Gastrocnemius medialis (tissue), 4 donors: ENCODE data around the gene WNK2. TPM values are rescaled to one million over a fixed set of nuclear protein-coding genes. Genes with fewer than 3 reads are reported as not detected.

Experiments used
- ATAC-seq, 2 donors: fragments of 150-250 bp; one replicate each; pipeline ENCODE4 v1.9.1; 2016
- DNase-seq, 2 donors: peaks; one replicate each; pipeline ENCODE4 v3.0.0-alpha.2; 2019
- H3K27ac ChIP-seq, 4 donors: fragments of 200-600 bp; sonication (generic); 1 replicate in 1 of 4; 2 replicates in 3 of 4; pipeline ENCODE4 v1.5.1; 2016 to 2018; ENCODE audit warnings: mild to moderate bottlenecking in 2 of 4, moderate library complexity in 1 of 4
- H3K27me3 ChIP-seq, 3 donors: fragments of 200-600 bp; sonication (generic) in 2 of 3; 1 replicate in 1 of 3; 2 replicates in 2 of 3; pipeline versions ENCODE4 v1.5.1 to v1.6.0; 2016 to 2019; ENCODE audit warnings: mild to moderate bottlenecking in 1 of 3, moderate library complexity in 1 of 3
- H3K36me3 ChIP-seq, 2 donors: fragments of 200-600 bp; sonication (generic) in 1 of 2; one replicate each; pipeline ENCODE4 v1.5.1; 2017 to 2018
- H3K4me1 ChIP-seq, 2 donors: fragments of 200-600 bp; sonication (generic) in 1 of 2; one replicate each; pipeline ENCODE4 v1.5.1; 2016 to 2017; ENCODE audit warnings: mild to moderate bottlenecking in 2 of 2
- H3K4me3 ChIP-seq, 4 donors: fragments of 200-600 bp; sonication (generic) in 3 of 4; 1 replicate in 1 of 4; 2 replicates in 3 of 4; pipeline ENCODE4 v1.5.1; 2016 to 2019; ENCODE audit warnings: mild to moderate bottlenecking in 2 of 4
- H3K9me3 ChIP-seq, 3 donors: fragments of 200-600 bp; sonication (generic) in 2 of 3; 1 replicate in 1 of 3; 2 replicates in 2 of 3; pipeline ENCODE4 v1.5.1; 2016 to 2019
- POLR2A ChIP-seq, 2 donors: fragments of 450-650 bp; IDR thresholded peaks; one replicate each; pipeline ENCODE4 v1.6.1; 2017; ENCODE audit warnings: antibody characterized with exemption in 2 of 2, mild to moderate bottlenecking in 2 of 2, moderate library complexity in 2 of 2
- in situ Hi-C, 4 donors: fragments of 200-750 bp; cut with MboI; loops; one replicate each; pipeline versions ENCODE4 v1.15.0 to v1.8.0; 2017; ENCODE audit warnings: low sequenced_read_pairs in 4 of 4
- intact Hi-C: fragments of 100-400 bp; cut with DNase I; formaldehyde crosslinking; loops from one replicate; pipeline ENCODE4 v1.15.1; 2023; ENCODE audit warnings: low total_unique reads
- total RNA-seq, 4 donors: library from RNA; depleted of rRNA; stranded (reverse); fragments of >200 nt; gene quantifications; one replicate each; pipeline versions ENCODE4 v1.1.0 to v1.2.3, GENCODE V29; 2016
- TF ChIP-seq, protein P1 (sequence below), 5 experiments: fragments of 450-650 bp in 3 of 5; fragments of 200-600 bp in 2 of 5; sonication (generic) in 2 of 5; IDR thresholded peaks in 4 of 5; conservative IDR thresholded peaks in 1 of 5; 1 replicate in 4 of 5; 2 replicates in 1 of 5; pipeline ENCODE4 v1.5.1; 2016 to 2019; ENCODE audit warnings: antibody characterized with exemption in 5 of 5, mild to moderate bottlenecking in 3 of 5, moderate library complexity in 3 of 5

The WNK2 gene
- total RNA-seq, 4 donors from 2014 or later: 11.3 to 43.0 (median 24.7) TPM

DNA sequence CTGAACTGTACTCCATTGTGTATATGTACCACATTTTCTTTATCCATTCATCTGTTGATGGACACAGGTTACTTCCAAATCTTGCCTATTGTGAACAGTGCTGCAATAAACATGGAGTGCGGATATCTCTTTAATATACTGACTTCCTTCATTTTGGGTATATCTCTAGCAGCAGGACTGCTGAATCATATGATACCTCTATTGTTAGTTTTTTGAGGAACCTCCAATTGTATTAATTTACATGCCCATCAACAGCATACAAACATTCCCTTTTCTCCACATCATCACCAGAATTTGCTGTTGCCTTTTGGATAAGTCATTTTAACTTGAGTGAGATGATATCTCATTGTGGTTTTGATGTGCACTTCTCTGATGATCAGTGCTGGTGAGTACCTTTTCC, 185.7 kb downstream of the WNK2 start:
- Histone ChIP-seq H3K9me3 (no peaks in the 10 kb centered on the region), H3K4me3 (no peak overlapping the region), H3K27ac (no peak overlapping the region), H3K4me1 (no peaks in the 10 kb centered on the region), H3K27me3 (no peaks in the 10 kb centered on the region), H3K36me3 (no peaks in the 10 kb centered on the region)
- ATAC-seq (no peak), DNase-seq (no peak)
- in situ Hi-C loops (no loop called here), intact Hi-C loops (no loop called here)
- TF ChIP-seq, protein P1, sequence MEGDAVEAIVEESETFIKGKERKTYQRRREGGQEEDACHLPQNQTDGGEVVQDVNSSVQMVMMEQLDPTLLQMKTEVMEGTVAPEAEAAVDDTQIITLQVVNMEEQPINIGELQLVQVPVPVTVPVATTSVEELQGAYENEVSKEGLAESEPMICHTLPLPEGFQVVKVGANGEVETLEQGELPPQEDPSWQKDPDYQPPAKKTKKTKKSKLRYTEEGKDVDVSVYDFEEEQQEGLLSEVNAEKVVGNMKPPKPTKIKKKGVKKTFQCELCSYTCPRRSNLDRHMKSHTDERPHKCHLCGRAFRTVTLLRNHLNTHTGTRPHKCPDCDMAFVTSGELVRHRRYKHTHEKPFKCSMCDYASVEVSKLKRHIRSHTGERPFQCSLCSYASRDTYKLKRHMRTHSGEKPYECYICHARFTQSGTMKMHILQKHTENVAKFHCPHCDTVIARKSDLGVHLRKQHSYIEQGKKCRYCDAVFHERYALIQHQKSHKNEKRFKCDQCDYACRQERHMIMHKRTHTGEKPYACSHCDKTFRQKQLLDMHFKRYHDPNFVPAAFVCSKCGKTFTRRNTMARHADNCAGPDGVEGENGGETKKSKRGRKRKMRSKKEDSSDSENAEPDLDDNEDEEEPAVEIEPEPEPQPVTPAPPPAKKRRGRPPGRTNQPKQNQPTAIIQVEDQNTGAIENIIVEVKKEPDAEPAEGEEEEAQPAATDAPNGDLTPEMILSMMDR (IDR thresholded peaks at IDR 0.05 in 4 of 5, conservative IDR thresholded peaks at IDR 0.05 in 1 of 5): no peak
- TF ChIP-seq POLR2A (IDR thresholded peaks at IDR 0.05): no peak

Other genes starting within 250 kb of the WNK2 start
- 1 to 10 TPM in 1 of 4 donors, under 1 TPM in 3; 0.92 to 1.3 (median 0.97) TPM for gene FGD3, start 236.6 kb upstream of the WNK2 start, total RNA-seq
- under 1 TPM in 2 of 4 donors, not detected in 2; 0.51 to 0.61 TPM for gene SUSD3, start 125.4 kb upstream of the WNK2 start, total RNA-seq
- gene CARD19, start 87.9 kb upstream of the WNK2 start, total RNA-seq: 10 to 100 TPM; 49.6 to 82.4 (median 70.9) TPM
- 10 to 100 TPM; 28.5 to 58.5 (median 45.7) TPM for gene NINJ1, start 49.9 kb upstream of the WNK2 start, total RNA-seq